Measurements from ENCODE around the gene SLC44A5.

- TF ChIP-seq POLR2A (IDR thresholded peaks at IDR 0.05; ENCODE audit: extremely low read depth, insufficient read length) (no peak), CTCF (IDR thresholded peaks at IDR 0.05; ENCODE audit: low read depth, low read length) (no peak), MYC (IDR thresholded peaks at IDR 0.05; ENCODE audit: low read depth, low read length) (no peak)
Measured at GRCh38 chr1:75554870-75555269, 56.0 kb downstream of the SLC44A5 start.
